ENCODE results near the gene UGT1A9. TPM values are rescaled to one million over a fixed set of nuclear protein-coding genes. Genes with fewer than 3 reads are reported as not detected.

The UGT1A9 gene
- total and polyA plus RNA-seq, 2 experiments from 2014 or later = not detected

- Histone ChIP-seq H3K4me1 (ENCODE audit: insufficient read depth) (no peaks in the 10 kb centered on the region), H3K27me3 (ENCODE audit: insufficient read depth) (no peaks in the 10 kb centered on the region), H3K27ac (ENCODE audit: low read depth) (no peak overlapping the region), H2AFZ (no peak overlapping the region), H3K79me2 (replicated peaks; ENCODE audit: insufficient read depth) (no peaks in the 10 kb centered on the region), H3K9me2 (ENCODE audit: insufficient read depth) (no peaks in the 10 kb centered on the region), H3F3A (replicated peaks; ENCODE audit: low read depth) (no peaks in the 10 kb centered on the region), H4K20me1 (replicated peaks; ENCODE audit: insufficient read depth) (no peaks in the 10 kb centered on the region), H3K4me3 (no peak overlapping the region), H3K36me3 (ENCODE audit: insufficient read depth) (no peaks in the 10 kb centered on the region), H3K4me2 (no peak overlapping the region)
- no peak for DNase-seq (ENCODE audit: low spot score)
- Mint-ChIP-seq H3K27ac (no peak overlapping the region), H3K36me3 (ENCODE audit: low read depth) (peaks cover 4% of the 10 kb centered on the region; the same call in 2 of the 3 replicates), H3K9me3 (peaks cover 22% of the 10 kb centered on the region), H3K4me3 (no peak overlapping the region), H3K27me3 (ENCODE audit: insufficient read depth, low read depth, poor library complexity) (no peaks in the 10 kb centered on the region), H3K4me1 (peaks cover 9% of the 10 kb centered on the region)
- no peak for TF ChIP-seq STAT1 (IDR thresholded peaks at IDR 0.05; ENCODE audit: unreplicated experiment)
- TF ChIP-seq POLR2AphosphoS5 (IDR thresholded peaks at IDR 0.05; ENCODE audit: low read depth) = no peak
- TF ChIP-seq CREB1 (CRISPR knock-in tag; IDR thresholded peaks at IDR 0.05; ENCODE audit: low read depth) = no peak
- TF ChIP-seq JUNB (IDR thresholded peaks at IDR 0.05; ENCODE audit: unreplicated experiment) = no peak
- TF ChIP-seq EZH2phosphoT487 (IDR thresholded peaks at IDR 0.05; ENCODE audit: unreplicated experiment) = no peak
- TF ChIP-seq, protein P1, sequence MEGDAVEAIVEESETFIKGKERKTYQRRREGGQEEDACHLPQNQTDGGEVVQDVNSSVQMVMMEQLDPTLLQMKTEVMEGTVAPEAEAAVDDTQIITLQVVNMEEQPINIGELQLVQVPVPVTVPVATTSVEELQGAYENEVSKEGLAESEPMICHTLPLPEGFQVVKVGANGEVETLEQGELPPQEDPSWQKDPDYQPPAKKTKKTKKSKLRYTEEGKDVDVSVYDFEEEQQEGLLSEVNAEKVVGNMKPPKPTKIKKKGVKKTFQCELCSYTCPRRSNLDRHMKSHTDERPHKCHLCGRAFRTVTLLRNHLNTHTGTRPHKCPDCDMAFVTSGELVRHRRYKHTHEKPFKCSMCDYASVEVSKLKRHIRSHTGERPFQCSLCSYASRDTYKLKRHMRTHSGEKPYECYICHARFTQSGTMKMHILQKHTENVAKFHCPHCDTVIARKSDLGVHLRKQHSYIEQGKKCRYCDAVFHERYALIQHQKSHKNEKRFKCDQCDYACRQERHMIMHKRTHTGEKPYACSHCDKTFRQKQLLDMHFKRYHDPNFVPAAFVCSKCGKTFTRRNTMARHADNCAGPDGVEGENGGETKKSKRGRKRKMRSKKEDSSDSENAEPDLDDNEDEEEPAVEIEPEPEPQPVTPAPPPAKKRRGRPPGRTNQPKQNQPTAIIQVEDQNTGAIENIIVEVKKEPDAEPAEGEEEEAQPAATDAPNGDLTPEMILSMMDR (conservative IDR thresholded peaks at IDR 0.05; ENCODE audit: low read depth in 2 of 2) = no peak
- TF ChIP-seq EZH2 (IDR thresholded peaks at IDR 0.05; ENCODE audit: low read depth, unreplicated experiment) = no peak
- TF ChIP-seq ZNF114 (CRISPR knock-in tag; IDR thresholded peaks at IDR 0.05) = no peak
- no peak for TF ChIP-seq NANOG (IDR thresholded peaks at IDR 0.05; ENCODE audit: borderline replicate concordance)
- no peak for ATAC-seq
These were observed 100.5 kb downstream of the UGT1A9 start for GRCh38 chr2:233772153-233772552.

DNA sequence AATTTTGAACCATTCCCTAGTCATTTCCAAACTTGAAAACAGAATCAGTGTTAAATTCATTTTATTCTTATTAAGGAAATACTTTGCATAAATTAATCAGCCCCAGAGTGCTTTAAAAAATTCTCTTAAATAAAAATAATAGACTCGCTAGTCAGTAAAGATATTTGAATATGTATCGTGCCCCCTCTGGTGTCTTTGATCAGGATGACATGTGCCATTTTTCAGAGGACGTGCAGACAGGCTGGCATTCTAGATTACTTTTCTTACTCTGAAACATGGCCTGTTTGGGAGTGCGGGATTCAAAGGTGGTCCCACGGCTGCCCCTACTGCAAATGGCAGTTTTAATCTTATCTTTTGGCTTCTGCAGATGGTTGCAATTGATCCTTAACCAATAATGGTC lies 100.9 kb downstream of the UGT1A9 start:
- no peak overlapping the region for H2AFZ ChIP-seq
- Mint-ChIP-seq H3K4me1 (peaks cover 7% of the 10 kb centered on the region), H3K4me3 (no peak overlapping the region), H3K27ac (no peak overlapping the region), H3K27me3 (ENCODE audit: insufficient read depth, low read depth, poor library complexity) (no peaks in the 10 kb centered on the region), H3K9me3 (peaks cover 22% of the 10 kb centered on the region), H3K36me3 (ENCODE audit: low read depth) (peaks cover 4% of the 10 kb centered on the region; the same call in 2 of the 3 replicates)
- H3K36me3 ChIP-seq (ENCODE audit: insufficient read depth) = no peaks in the 10 kb centered on the region
- no peak for TF ChIP-seq ZNF331 (CRISPR knock-in tag; IDR thresholded peaks at IDR 0.05; ENCODE audit: low read depth)
- H3K27me3 ChIP-seq (ENCODE audit: insufficient read depth) = no peaks in the 10 kb centered on the region
- no peak overlapping the region for H3K27ac ChIP-seq (ENCODE audit: low read depth)
- H3K9me2 ChIP-seq (ENCODE audit: insufficient read depth) = no peaks in the 10 kb centered on the region
- DNase-seq (ENCODE audit: low spot score) (no peak), ATAC-seq (no peak)
- H3K4me2 ChIP-seq = no peak overlapping the region
- H3K4me1 ChIP-seq (ENCODE audit: insufficient read depth) = no peaks in the 10 kb centered on the region
- H3K79me2 ChIP-seq (replicated peaks; ENCODE audit: insufficient read depth) = no peaks in the 10 kb centered on the region
- no peaks in the 10 kb centered on the region for H3F3A ChIP-seq (replicated peaks; ENCODE audit: low read depth)
- no peak overlapping the region for H3K4me3 ChIP-seq
- H4K20me1 ChIP-seq (replicated peaks; ENCODE audit: insufficient read depth) = no peaks in the 10 kb centered on the region

GRCh38 chr2:233773854-233774253 lies 102.2 kb downstream of the UGT1A9 start:
- ATAC-seq = no peak
- Mint-ChIP-seq H3K27me3 (ENCODE audit: insufficient read depth, low read depth, poor library complexity) (no peaks in the 10 kb centered on the region), H3K36me3 (ENCODE audit: low read depth) (peaks cover 4% of the 10 kb centered on the region; the same call in 2 of the 3 replicates), H3K4me3 (no peak overlapping the region), H3K27ac (no peak overlapping the region), H3K4me1 (no peaks in the 10 kb centered on the region), H3K9me3 (peaks cover 26% of the 10 kb centered on the region)
- Histone ChIP-seq H3K4me1 (ENCODE audit: insufficient read depth) (no peaks in the 10 kb centered on the region), H3K4me2 (no peak overlapping the region), H3K4me3 (no peak overlapping the region), H3K79me2 (replicated peaks; ENCODE audit: insufficient read depth) (no peaks in the 10 kb centered on the region), H3F3A (replicated peaks; ENCODE audit: low read depth) (no peaks in the 10 kb centered on the region), H3K9me2 (ENCODE audit: insufficient read depth) (0 out of 2 replicates have a peak, but pooled peaks cover 3% of the 10 kb centered on the region), H4K20me1 (replicated peaks; ENCODE audit: insufficient read depth) (no peaks in the 10 kb centered on the region), H3K27me3 (ENCODE audit: insufficient read depth) (no peaks in the 10 kb centered on the region), H3K36me3 (ENCODE audit: insufficient read depth) (no peaks in the 10 kb centered on the region), H3K27ac (ENCODE audit: low read depth) (no peak overlapping the region), H2AFZ (no peak overlapping the region)
- TF ChIP-seq, protein P1 (conservative IDR thresholded peaks at IDR 0.05; ENCODE audit: low read depth in 2 of 2) = no peak
- no peak for TF ChIP-seq ZNF331 (CRISPR knock-in tag; IDR thresholded peaks at IDR 0.05; ENCODE audit: low read depth)
- no peak for TF ChIP-seq EZH2 (IDR thresholded peaks at IDR 0.05; ENCODE audit: low read depth, unreplicated experiment)
- DNase-seq (ENCODE audit: low spot score) = no peak

All from GM23338 (cell line).